ENCODE results near the gene MCTP1. TPM values are rescaled to one million over a fixed set of nuclear protein-coding genes. Genes with fewer than 3 reads are reported as not detected.

Gene MCTP1
- total and polyA plus RNA-seq, 2 of the 8 experiments (the other 6 are each of a cell fraction or from before 2014, with no cell fraction given): 0.56 to 3.4 TPM

GRCh38 chr5:94667937-94668336 lies 617.0 kb downstream of the MCTP1 start:
- Histone ChIP-seq H2BK5ac (ENCODE audit: low read depth, low read length) (no peak overlapping the region), H2BK120ac (replicated peaks; ENCODE audit: low read depth, low read length) (no peak overlapping the region), H3K27me3 (replicated peaks in 1 of 4; ENCODE audit: control insufficient read depth in 3 of 4, extremely low read depth in 1 of 4, insufficient read depth in 3 of 4, low read length in 3 of 4) (no peaks in the 10 kb centered on the region), H3K27ac (ENCODE audit: low read depth, low read length) (no peak overlapping the region), H2BK12ac (ENCODE audit: low read depth, low read length) (no peak overlapping the region), H3K56ac (replicated peaks; ENCODE audit: insufficient read length, low read depth, low read length) (no peak overlapping the region), H3K36me3 (ENCODE audit: control insufficient read depth in 2 of 4, insufficient read depth in 4 of 4, low read length in 3 of 4) (peaks cover 0 to 18% (median 2%) of the 10 kb centered on the region in 4 experiments; a peak in 2 of 8 replicates), H4K5ac (ENCODE audit: insufficient read length, low read depth, low read length) (no peak overlapping the region), H2AK5ac (ENCODE audit: low read depth, low read length) (no peak overlapping the region), H3K23me2 (ENCODE audit: low read depth, low read length) (no peaks in the 10 kb centered on the region), H4K8ac (ENCODE audit: extremely low read depth, insufficient read depth, low read length) (no peak overlapping the region), H4K91ac (replicated peaks; ENCODE audit: insufficient read length, low read length) (no peak overlapping the region), H3K9me3 (ENCODE audit: insufficient read depth in 2 of 2, low read depth in 1 of 2, low read length in 1 of 2) (no peaks in the 10 kb centered on the region), H3K79me2 (ENCODE audit: control insufficient read depth in 1 of 2, insufficient read depth in 2 of 2, low read length in 2 of 2) (no peaks in the 10 kb centered on the region), H4K20me1 (replicated peaks in 1 of 2; ENCODE audit: control insufficient read depth in 1 of 2, insufficient read depth in 2 of 2, low read length in 2 of 2) (no peaks in the 10 kb centered on the region), H3K18ac (ENCODE audit: extremely low read depth, low read length) (no peak overlapping the region), H3K23ac (ENCODE audit: insufficient read length) (no peak overlapping the region), H3K4me3 (ENCODE audit: extremely low read depth in 1 of 4, insufficient read depth in 2 of 4, low read depth in 3 of 4, low read length in 4 of 4) (no peak overlapping the region), H3K4me1 (replicated peaks in 1 of 4; ENCODE audit: control insufficient read depth in 3 of 4, insufficient read depth in 4 of 4, low read length in 3 of 4) (no peaks in the 10 kb centered on the region), H3K4ac (replicated peaks; ENCODE audit: insufficient read length, low read depth, low read length) (no peak overlapping the region), H3K4me2 (ENCODE audit: insufficient read depth in 1 of 2, low read depth in 2 of 2, low read length in 2 of 2) (no peak overlapping the region), H2BK20ac (ENCODE audit: low read length) (no peak overlapping the region), H2BK15ac (ENCODE audit: low read length) (no peak overlapping the region), H3K79me1 (ENCODE audit: low read depth, low read length) (no peaks in the 10 kb centered on the region), H3K9ac (replicated peaks in 1 of 4; ENCODE audit: extremely low read depth in 1 of 4, low read depth in 3 of 4, low read length in 3 of 4) (no peak overlapping the region), H3K14ac (ENCODE audit: insufficient read length) (no peak overlapping the region), H2AFZ (ENCODE audit: low read length) (no peak overlapping the region)
- DNase-seq (ENCODE audit: low read depth in 1 of 2, low spot score in 2 of 2) (no peak), FAIRE-seq (no peak)
- CTCF ChIA-PET (ENCODE audit: partially characterized antibody): interaction anchor here (1.4 kb wide), 1 partner anchor 25 kb away, joined by 3 read pairs; no protein-coding TSS in a partner anchor
- POLR2A ChIA-PET (ENCODE audit: partially characterized antibody): interaction anchor here (1.4 kb wide), 1 partner anchor 49 kb away, joined by 3 read pairs; the partner anchor contains the start of genes KIAA0825 and SLF1
- WGBS, 2 experiments (ENCODE audit: extremely low coverage in 1 of 2, insufficient coverage in 1 of 2, insufficient read length in 1 of 2, insufficient replicate concordance in 2 of 2, low coverage in 1 of 2, low lambda C conversion rate in 2 of 2, missing lambda C conversion rate in 1 of 2): 93% methylated on average over 3 of the region's 3 CpGs; no CpG with 5 or more reads in 1 of the 2 experiments
- no peak for TF ChIP-seq SIRT6 (IDR thresholded peaks at IDR 0.05; ENCODE audit: low read length)
- no peak for TF ChIP-seq CHD2 (IDR thresholded peaks at IDR 0.05; ENCODE audit: low read length)

Measured in H1 (cell line).